ENCODE data around the gene DCDC2C. TPM values are rescaled to one million over a fixed set of nuclear protein-coding genes. Genes with fewer than 3 reads are reported as not detected.

DCDC2C gene
- total RNA-seq, 2 donors from 2014 or later, result not detected

- no peak for TF ChIP-seq CTCF (conservative IDR thresholded peaks at IDR 0.05)
Measured at GRCh38 chr2:3747032-3747654, 43.8 kb downstream of the DCDC2C start.

GRCh38 chr2:3747826-3748225 is 44.5 kb downstream of the DCDC2C start:
- H3K9me3 Mint-ChIP-seq, result no peaks in the 10 kb centered on the region
- peaks cover 5% of the 10 kb centered on the region for H3K27me3 Mint-ChIP-seq (ENCODE audit: insufficient read depth)

More at GRCh38 chr2:3747032-3747654, 43.8 kb downstream of the DCDC2C start:
- H3K9me3 Mint-ChIP-seq, result no peaks in the 10 kb centered on the region
- Histone ChIP-seq H3K27ac (ENCODE audit: low read depth, low read length) (no peak overlapping the region), H3K9ac (ENCODE audit: extremely low read depth, low read length, poor library complexity, severe bottlenecking) (no peak overlapping the region), H3K4me1 (ENCODE audit: control insufficient read depth, insufficient read depth, low read length) (no peaks in the 10 kb centered on the region), H3K36me3 (ENCODE audit: control insufficient read depth, insufficient read depth, low read length) (no peaks in the 10 kb centered on the region), H3K4me3 (ENCODE audit: low read length) (no peak overlapping the region), H3K9me3 (ENCODE audit: control insufficient read depth, low read length) (no peaks in the 10 kb centered on the region), H3K27me3 (ENCODE audit: control insufficient read depth, insufficient read depth, low read length, poor library complexity, severe bottlenecking) (no peaks in the 10 kb centered on the region)
- no peak overlapping the region for H3K27ac Mint-ChIP-seq
- peaks cover 5% of the 10 kb centered on the region for H3K27me3 Mint-ChIP-seq (ENCODE audit: insufficient read depth)
- no peaks in the 10 kb centered on the region for H3K4me1 Mint-ChIP-seq
- H3K36me3 Mint-ChIP-seq (ENCODE audit: low read depth), result no peaks in the 10 kb centered on the region
- no peak overlapping the region for H3K4me3 Mint-ChIP-seq
- 89 to 91% methylated on average over 14 to 20 of the region's 20 CpGs for WGBS, 2 experiments (ENCODE audit: insufficient coverage in 1 of 2, insufficient read length in 1 of 2)
- DNase-seq, result peak; percentile 24

GRCh38 chr2:3749201-3749600 is 45.8 kb downstream of the DCDC2C start:
- Mint-ChIP-seq H3K27ac (no peak overlapping the region), H3K36me3 (ENCODE audit: low read depth) (no peaks in the 10 kb centered on the region), H3K9me3 (no peaks in the 10 kb centered on the region), H3K4me3 (no peak overlapping the region), H3K27me3 (ENCODE audit: insufficient read depth) (peaks cover 5% of the 10 kb centered on the region), H3K4me1 (no peaks in the 10 kb centered on the region)
- DNase-seq, result no peak
- H3K4me3 ChIP-seq (ENCODE audit: low read length), result no peak overlapping the region
- H3K9me3 ChIP-seq (ENCODE audit: control insufficient read depth, low read length), result no peaks in the 10 kb centered on the region
- H3K9ac ChIP-seq (ENCODE audit: extremely low read depth, low read length, poor library complexity, severe bottlenecking), result no peak overlapping the region
- no peaks in the 10 kb centered on the region for H3K4me1 ChIP-seq (ENCODE audit: control insufficient read depth, insufficient read depth, low read length)
- H3K27ac ChIP-seq (ENCODE audit: low read depth, low read length), result no peak overlapping the region
- no peak for TF ChIP-seq CTCF (conservative IDR thresholded peaks at IDR 0.05)
- H3K27me3 ChIP-seq (ENCODE audit: control insufficient read depth, insufficient read depth, low read length, poor library complexity, severe bottlenecking), result no peaks in the 10 kb centered on the region
- WGBS, 2 experiments (ENCODE audit: insufficient coverage in 1 of 2, insufficient read length in 1 of 2), result 97 to 98% methylated on average over 6 to 7 of the region's 7 CpGs
- no peaks in the 10 kb centered on the region for H3K36me3 ChIP-seq (ENCODE audit: control insufficient read depth, insufficient read depth, low read length)

More at GRCh38 chr2:3747826-3748225, 44.5 kb downstream of the DCDC2C start:
- Histone ChIP-seq H3K27me3 (ENCODE audit: control insufficient read depth, insufficient read depth, low read length, poor library complexity, severe bottlenecking) (no peaks in the 10 kb centered on the region), H3K4me1 (ENCODE audit: control insufficient read depth, insufficient read depth, low read length) (no peaks in the 10 kb centered on the region), H3K9ac (ENCODE audit: extremely low read depth, low read length, poor library complexity, severe bottlenecking) (no peak overlapping the region), H3K36me3 (ENCODE audit: control insufficient read depth, insufficient read depth, low read length) (no peaks in the 10 kb centered on the region), H3K27ac (ENCODE audit: low read depth, low read length) (no peak overlapping the region), H3K9me3 (ENCODE audit: control insufficient read depth, low read length) (no peaks in the 10 kb centered on the region), H3K4me3 (ENCODE audit: low read length) (no peak overlapping the region)
- no peaks in the 10 kb centered on the region for H3K4me1 Mint-ChIP-seq
- peak; percentile 27 for DNase-seq
- no peak for TF ChIP-seq CTCF (conservative IDR thresholded peaks at IDR 0.05)
- no peak overlapping the region for H3K27ac Mint-ChIP-seq
- H3K4me3 Mint-ChIP-seq, result no peak overlapping the region
- no peaks in the 10 kb centered on the region for H3K36me3 Mint-ChIP-seq (ENCODE audit: low read depth)
- 88 to 90% methylated on average over 2 to 9 of the region's 9 CpGs for WGBS, 2 experiments (ENCODE audit: insufficient coverage in 1 of 2, insufficient read length in 1 of 2)
